Osteocyte (in vitro differentiated cells): ENCODE data around the gene GRM7. TPM values are rescaled to one million over a fixed set of nuclear protein-coding genes. Genes with fewer than 3 reads are reported as not detected.

Source experiments
- DNase-seq: peaks from one replicate; pipeline ENCODE4 v3.0.0; 2021; ENCODE audit warnings: mixed read lengths; ENCODE audit not compliant: unreplicated experiment; ENCODE audit errors: extremely low spot score
- H3K27ac Mint-ChIP-seq: one replicate; pipeline ENCODE4 v1.8.0; 2021; ENCODE audit warnings: mild to moderate bottlenecking, mixed read lengths; ENCODE audit not compliant: unreplicated experiment
- H3K27me3 Mint-ChIP-seq: one replicate; pipeline ENCODE4 v1.8.0; 2021; ENCODE audit warnings: mixed read lengths; ENCODE audit not compliant: unreplicated experiment
- H3K36me3 Mint-ChIP-seq: one replicate; pipeline ENCODE4 v1.8.0; 2021; ENCODE audit warnings: mixed read lengths; ENCODE audit not compliant: unreplicated experiment
- H3K4me1 Mint-ChIP-seq: one replicate; pipeline ENCODE4 v1.8.0; 2021; ENCODE audit warnings: mixed read lengths; ENCODE audit not compliant: unreplicated experiment
- H3K4me3 Mint-ChIP-seq: one replicate; pipeline ENCODE4 v1.8.0; 2021; ENCODE audit warnings: mild to moderate bottlenecking, moderate library complexity, mixed read lengths; ENCODE audit not compliant: unreplicated experiment
- H3K9me3 Mint-ChIP-seq: one replicate; pipeline ENCODE4 v1.8.0; 2021; ENCODE audit warnings: mixed read lengths; ENCODE audit not compliant: unreplicated experiment
- CTCF ChIP-seq: fragments of 200-600 bp; sonication (generic); IDR thresholded peaks from 2 replicates; pipeline ENCODE4 v1.5.0; 2021; ENCODE audit warnings: antibody characterized with exemption, mild to moderate bottlenecking, moderate library complexity
- total RNA-seq: library from RNA; stranded (reverse); gene quantifications from 2 replicates; pipeline ENCODE4 v1.2.1, GENCODE V29; 2021

The GRM7 gene
- total RNA-seq, 1 donor from 2014 or later = not detected

GRCh38 chr3:7367968-7368367 is 507.1 kb downstream of the GRM7 start:
- Mint-ChIP-seq H3K9me3 (no peaks in the 10 kb centered on the region), H3K27ac (no peak overlapping the region), H3K27me3 (peaks cover 2% of the 10 kb centered on the region), H3K4me1 (no peaks in the 10 kb centered on the region), H3K4me3 (no peak overlapping the region), H3K36me3 (no peaks in the 10 kb centered on the region)
- DNase-seq = no peak
- no peak for TF ChIP-seq CTCF

DNA sequence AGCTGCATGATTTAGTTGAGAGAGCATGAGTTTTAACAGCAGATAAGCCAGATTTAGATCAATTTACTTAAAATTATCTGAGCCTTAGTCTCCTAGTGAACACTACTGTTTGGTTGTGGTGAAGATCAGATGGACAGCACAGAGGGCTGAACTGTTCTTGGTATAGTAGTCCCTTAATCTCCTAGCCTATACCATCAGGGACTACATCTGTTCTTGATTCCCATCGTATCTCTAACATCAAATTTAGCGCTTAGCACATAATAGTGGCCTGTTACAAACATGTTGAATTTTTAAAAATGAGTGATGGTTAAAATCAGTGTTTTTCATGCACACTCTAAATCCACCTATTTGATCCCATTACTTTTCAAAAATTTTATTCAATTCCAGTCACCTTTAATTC is 507.7 kb downstream of the GRM7 start:
- H3K4me1 Mint-ChIP-seq = no peaks in the 10 kb centered on the region
- no peak for TF ChIP-seq CTCF
- H3K36me3 Mint-ChIP-seq = no peaks in the 10 kb centered on the region
- no peak for DNase-seq
- no peaks in the 10 kb centered on the region for H3K9me3 Mint-ChIP-seq
- no peak overlapping the region for H3K4me3 Mint-ChIP-seq
- no peak overlapping the region for H3K27ac Mint-ChIP-seq
- peaks cover 2% of the 10 kb centered on the region for H3K27me3 Mint-ChIP-seq

GRCh38 chr3:7371693-7372572 is 511.0 kb downstream of the GRM7 start:
- H3K27me3 Mint-ChIP-seq = no peaks in the 10 kb centered on the region
- DNase-seq = no peak
- H3K4me1 Mint-ChIP-seq = no peaks in the 10 kb centered on the region
- H3K4me3 Mint-ChIP-seq = no peak overlapping the region
- H3K27ac Mint-ChIP-seq = no peak overlapping the region
- no peaks in the 10 kb centered on the region for H3K9me3 Mint-ChIP-seq
- no peaks in the 10 kb centered on the region for H3K36me3 Mint-ChIP-seq
- TF ChIP-seq CTCF = no peak

- Mint-ChIP-seq H3K36me3 (no peaks in the 10 kb centered on the region), H3K4me3 (no peak overlapping the region), H3K9me3 (no peaks in the 10 kb centered on the region), H3K4me1 (peaks cover 2% of the 10 kb centered on the region), H3K27me3 (no peaks in the 10 kb centered on the region), H3K27ac (no peak overlapping the region)
- no peak for DNase-seq
- TF ChIP-seq CTCF = no peak
Measured at GRCh38 chr3:7377103-7377502, 516.2 kb downstream of the GRM7 start.

DNA sequence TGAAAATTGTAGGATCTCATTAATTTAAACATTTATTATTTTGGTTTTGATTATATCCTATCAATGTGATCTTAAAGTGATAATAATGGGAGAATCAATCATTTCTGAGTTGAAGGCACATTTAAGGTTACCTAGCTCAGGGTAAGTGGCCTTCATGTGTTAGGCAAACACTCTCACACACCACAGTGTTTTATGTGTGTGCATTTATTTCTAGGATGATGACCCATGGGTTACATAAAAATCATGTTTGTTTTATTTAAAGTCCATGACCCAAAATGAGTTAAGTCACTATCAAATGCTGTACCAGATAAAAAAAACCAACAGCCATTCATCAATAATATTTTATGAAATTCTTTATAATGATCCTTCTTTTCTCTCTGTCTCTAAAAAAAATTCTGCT is 520.8 kb downstream of the GRM7 start:
- TF ChIP-seq CTCF = no peak
- Mint-ChIP-seq H3K27ac (no peak overlapping the region), H3K27me3 (no peaks in the 10 kb centered on the region), H3K9me3 (peaks cover 5% of the 10 kb centered on the region), H3K36me3 (no peaks in the 10 kb centered on the region), H3K4me1 (peaks cover 15% of the 10 kb centered on the region), H3K4me3 (no peak overlapping the region)
- no peak for DNase-seq
